Kidney (tissue), 14 donors: ENCODE measurements around the gene SOX15. TPM values are rescaled to one million over a fixed set of nuclear protein-coding genes. Genes with fewer than 3 reads are reported as not detected.
"Not testable (repeated sequence)": the region's sequence is repeated elsewhere in the genome, so short reads cannot be mapped to it uniquely, and the experiment has no call there.

Source experiments
- DNase-seq, 5 donors: peaks; one replicate each; pipeline ENCODE4 v3.0.0-alpha.2; 2013 to 2020
- FAIRE-seq: peaks from 2 replicates; lab custom pipeline; 2012; peaks lifted over from hg19 to GRCh38; lab: Jason Lieb, UNC
- H3K27ac ChIP-seq, 2 donors: one replicate each; pipeline ENCODE4 v1.7.0; 2013; ENCODE audit warnings: low read depth in 2 of 2, low read length in 2 of 2, inconsistent platforms in 1 of 2
- H3K27me3 ChIP-seq: one replicate; pipeline ENCODE4 v1.7.1; 2013; ENCODE audit warnings: low read length, inconsistent platforms; ENCODE audit not compliant: control insufficient read depth, insufficient read depth
- H3K36me3 ChIP-seq, 3 donors: one replicate each; pipeline versions ENCODE4 v1.7.0 to v1.7.1; 2013; ENCODE audit warnings: low read length in 3 of 3, control low read depth in 1 of 3, inconsistent platforms in 1 of 3; ENCODE audit not compliant: insufficient read depth in 3 of 3, control insufficient read depth in 2 of 3
- H3K4me1 ChIP-seq, 3 donors: one replicate each; pipeline versions ENCODE4 v1.7.0 to v1.7.1; 2013; ENCODE audit warnings: low read length in 3 of 3, inconsistent platforms in 1 of 3, low read depth in 1 of 3; ENCODE audit not compliant: control insufficient read depth in 2 of 3, insufficient read depth in 2 of 3
- H3K4me3 ChIP-seq, 3 donors: one replicate each; pipeline versions ENCODE4 v1.7.0 to v1.8.1; 2013; ENCODE audit warnings: low read length in 3 of 3, control low read depth in 1 of 3, inconsistent platforms in 1 of 3
- H3K9ac ChIP-seq, 3 donors: one replicate each; pipeline versions ENCODE4 v1.7.0 to v1.7.1; 2013; ENCODE audit warnings: low read length in 3 of 3, control low read depth in 1 of 3, inconsistent platforms in 1 of 3
- H3K9me3 ChIP-seq, 3 donors: one replicate each; pipeline versions ENCODE4 v1.7.0 to v1.7.1; 2013; ENCODE audit warnings: low read length in 3 of 3, control low read depth in 1 of 3, inconsistent platforms in 1 of 3; ENCODE audit not compliant: control insufficient read depth in 2 of 3, insufficient read depth in 1 of 3
- CTCF ChIP-seq: IDR thresholded peaks from 3 replicates; pipeline ENCODE4 v1.5.1; 2012; ENCODE audit warnings: mild to moderate bottlenecking, moderate library complexity, borderline replicate concordance; ENCODE audit not compliant: insufficient read depth; ENCODE audit errors: extremely low read depth
- intact Hi-C: fragments of 100-400 bp; cut with DNase I; formaldehyde crosslinking; loops from one replicate; pipeline ENCODE4 v1.11.1; 2022
- polyA plus RNA-seq: library from polyadenylated mRNA; stranded (reverse); fragments of 350-450 nt; fragmentation: Illumina TruSeq; extraction: RNeasy Lipid Tissue Mini Kit (QIAGEN cat#74804); gene quantifications from one replicate; pipeline ENCODE4 v1.2.3, GENCODE V29; 2014; ENCODE audit warnings: low read depth, low replicate concordance; ENCODE audit not compliant: insufficient read depth
- total RNA-seq: library from RNA; stranded (reverse); fragmentation: NEBNext Ultra II Directional; extraction: Animal tissue kit (Norgen Biotek cat#: 25700); gene quantifications from one replicate; pipeline ENCODE4 v1.2.1, GENCODE V29; 2021
- donor health status: control.
- donor health status: control.
- donor health status: control.
- donor health status: control.
- donor health status: control.
- donor health status: DM: yes; HTN: yes; CAD: no.
- donor health status: Normal renal cell carcinoma (clear cell type).

The SOX15 gene
- total and polyA plus RNA-seq, 2 donors from 2014 or later, result 0.80 to 0.88 TPM

- Histone ChIP-seq H3K4me3 (peak overlapping the region in 2 of 3 donors; percentile 93 to 96), H3K9ac (no peak overlapping the region)
- no peak for TF ChIP-seq CTCF
Measured at GRCh38 chr17:7626307-7626706, 36.4 kb upstream of the SOX15 start.

GRCh38 chr17:7625749-7626148 lies 35.9 kb upstream of the SOX15 start:
- H3K27ac ChIP-seq, H3K9ac ChIP-seq, H3K9me3 ChIP-seq, DNase-seq, H3K4me1 ChIP-seq, FAIRE-seq, intact Hi-C loops, H3K36me3 ChIP-seq, H3K27me3 ChIP-seq: not testable (repeated sequence)
- peak overlapping the region in 1 of 3 donors; percentile 96 for H3K4me3 ChIP-seq

More at GRCh38 chr17:7626307-7626706, 36.4 kb upstream of the SOX15 start:
- DNase-seq (no peak), FAIRE-seq (no peak)
- Histone ChIP-seq H3K4me1 (peaks cover 0 to 3% (median 0%) of the 10 kb centered on the region in 3 donors), H3K27me3 (no peaks in the 10 kb centered on the region), H3K9me3 (no peaks in the 10 kb centered on the region), H3K36me3 (no peaks in the 10 kb centered on the region), H3K27ac (peak overlapping the region; percentile 92 to 97)
- intact Hi-C loops, result no loop called here

GRCh38 chr17:7623661-7624060 lies 33.8 kb upstream of the SOX15 start:
- no peak overlapping the region for H3K27ac ChIP-seq
- H3K9ac ChIP-seq, result no peak overlapping the region
- TF ChIP-seq CTCF, result no peak
- no peak overlapping the region for H3K4me3 ChIP-seq
- intact Hi-C loops, result no loop called here
- no peaks in the 10 kb centered on the region for H3K27me3 ChIP-seq
- no peak for FAIRE-seq
- peaks cover 0 to 3% (median 0%) of the 10 kb centered on the region in 3 donors for H3K4me1 ChIP-seq
- no peaks in the 10 kb centered on the region for H3K36me3 ChIP-seq
- H3K9me3 ChIP-seq, result no peaks in the 10 kb centered on the region
- no peak for DNase-seq

GRCh38 chr17:7620835-7621234 lies 30.9 kb upstream of the SOX15 start:
- intact Hi-C loops, result no loop called here
- Histone ChIP-seq H3K27me3 (no peaks in the 10 kb centered on the region), H3K4me3 (no peak overlapping the region), H3K4me1 (no peaks in the 10 kb centered on the region), H3K9me3 (no peaks in the 10 kb centered on the region), H3K36me3 (no peaks in the 10 kb centered on the region), H3K27ac (no peak overlapping the region), H3K9ac (no peak overlapping the region)
- no peak for TF ChIP-seq CTCF
- no peak for FAIRE-seq
- no peak for DNase-seq
